ENCODE data around the gene RANBP1. TPM values are rescaled to one million over a fixed set of nuclear protein-coding genes. Genes with fewer than 3 reads are reported as not detected.

The RANBP1 gene
- total and polyA plus RNA-seq, 9 of the 15 experiments (the other 6 are each of a cell fraction or from before 2014, with no cell fraction given) = 162 to 2,891 (median 1,289) TPM

DNA sequence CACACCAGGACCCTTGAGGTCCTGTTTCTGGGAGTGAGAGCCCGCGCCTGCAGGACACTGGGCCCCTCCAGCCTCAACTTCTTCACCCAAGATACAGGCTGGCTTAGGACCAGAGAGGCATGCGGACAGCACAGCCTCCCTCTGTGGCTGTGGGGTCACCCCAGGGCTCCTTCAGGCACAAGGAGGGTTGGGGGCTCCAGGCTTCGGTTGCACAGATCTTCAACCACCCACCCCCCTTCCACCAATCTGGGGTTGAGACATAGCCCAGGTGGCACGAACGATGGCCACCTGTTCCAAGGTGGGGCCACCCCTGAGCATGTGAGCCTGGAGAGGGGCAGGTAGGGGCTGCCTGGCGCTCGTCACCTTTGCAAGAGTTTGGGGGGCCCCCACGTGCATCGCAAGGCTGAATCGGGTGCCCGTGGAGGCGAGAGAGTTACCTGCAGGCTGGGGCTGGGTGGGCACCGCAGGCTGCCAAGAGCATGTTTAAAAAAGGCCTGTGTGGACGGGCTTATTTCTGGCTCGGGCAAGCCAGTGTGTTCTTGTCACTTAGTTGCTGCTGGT, 16.9 kb downstream of the RANBP1 start:
- DNase-seq (ENCODE audit: extremely low read depth in 1 of 4, low spot score in 3 of 4) = no peak
- Histone ChIP-seq H2AFZ (ENCODE audit: low read depth, low read length) (0 out of 2 replicates have a peak overlapping the region, but pooled peaks have one; percentile 54), H3K4me2 (ENCODE audit: insufficient read depth, low read length) (peak overlapping the region; percentile 75), H3K9ac (ENCODE audit: insufficient read depth in 1 of 2, low read depth in 2 of 2, low read length in 2 of 2) (peak overlapping the region; percentile 38 to 92; a peak in 3 of 4 replicates), H3K36me3 (ENCODE audit: control insufficient read depth, insufficient read depth, low read length) (peaks cover 5% of the 10 kb centered on the region; the same call in 2 of the 3 replicates), H3K4me1 (replicated peaks in 1 of 2; ENCODE audit: control insufficient read depth in 2 of 2, insufficient read depth in 2 of 2, low read length in 2 of 2) (peaks cover 14 to 84% of the 10 kb centered on the region in 2 experiments), H3K9me1 (ENCODE audit: control insufficient read depth, insufficient read depth, low read length) (peaks cover 9% of the 10 kb centered on the region), H3K4me3 (peak overlapping the region; percentile 62), H4K20me1 (replicated peaks; ENCODE audit: control insufficient read depth, insufficient read depth, low read length) (peaks cover 72% of the 10 kb centered on the region), H3K27me3 (ENCODE audit: control insufficient read depth in 2 of 2, insufficient read depth in 2 of 2, low read length in 2 of 2) (no peaks in the 10 kb centered on the region), H3K27ac (ENCODE audit: extremely low read depth, low read depth, low read length) (no peak overlapping the region), H3K9me3 (replicated peaks; ENCODE audit: control insufficient read depth, insufficient read depth, low read depth, low read length) (no peaks in the 10 kb centered on the region), H3K79me2 (ENCODE audit: control insufficient read depth, insufficient read depth, low read length) (peaks cover 21% of the 10 kb centered on the region)
- FAIRE-seq = no peak
- in situ Hi-C loops (cut with MboI) = no loop called here
- no peak for ATAC-seq
- ChIA-PET CTCF (ENCODE audit: low intra/inter-chr PET ratio) (interaction anchor here (5.8 kb wide), 1 partner anchor 162 kb away, joined by 80 read pairs; no protein-coding TSS in a partner anchor), POLR2A (no interaction called here)
- intact Hi-C loops (cut with micrococcal nuclease) = no loop called here
- BruUV-seq (replicated peaks) = no TSS peak
- WGBS (ENCODE audit: insufficient coverage, low coverage, missing lambda C conversion rate) = 77% methylated on average over 16 of the region's 16 CpGs
- TF ChIP-seq, protein P1, sequence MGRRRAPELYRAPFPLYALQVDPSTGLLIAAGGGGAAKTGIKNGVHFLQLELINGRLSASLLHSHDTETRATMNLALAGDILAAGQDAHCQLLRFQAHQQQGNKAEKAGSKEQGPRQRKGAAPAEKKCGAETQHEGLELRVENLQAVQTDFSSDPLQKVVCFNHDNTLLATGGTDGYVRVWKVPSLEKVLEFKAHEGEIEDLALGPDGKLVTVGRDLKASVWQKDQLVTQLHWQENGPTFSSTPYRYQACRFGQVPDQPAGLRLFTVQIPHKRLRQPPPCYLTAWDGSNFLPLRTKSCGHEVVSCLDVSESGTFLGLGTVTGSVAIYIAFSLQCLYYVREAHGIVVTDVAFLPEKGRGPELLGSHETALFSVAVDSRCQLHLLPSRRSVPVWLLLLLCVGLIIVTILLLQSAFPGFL (CRISPR knock-in tag; IDR thresholded peaks at IDR 0.05) = no peak
- TF ChIP-seq ZNF436 (CRISPR knock-in tag; IDR thresholded peaks at IDR 0.05) (no peak), NR1H2 (CRISPR knock-in tag; IDR thresholded peaks at IDR 0.05) (no peak), ZNF354B (CRISPR knock-in tag; IDR thresholded peaks at IDR 0.05) (no peak), PML (IDR thresholded peaks at IDR 0.05; ENCODE audit: low read length) (no peak), ESRRB (CRISPR knock-in tag; IDR thresholded peaks at IDR 0.05; ENCODE audit: borderline replicate concordance) (peak; percentile 36; the same call in 1 of the 2 replicates), CBX1 (IDR thresholded peaks at IDR 0.05; ENCODE audit: low read depth) (0 out of 2 replicates have a peak, but pooled peaks have one; percentile 13), NUFIP1 (IDR thresholded peaks at IDR 0.05; ENCODE audit: partially characterized antibody) (no peak), EP400 (IDR thresholded peaks at IDR 0.05) (no peak), BRD9 (IDR thresholded peaks at IDR 0.05; ENCODE audit: low read depth, partially characterized antibody) (no peak), SRF (CRISPR knock-in tag; IDR thresholded peaks at IDR 0.05) (0 out of 4 replicates have a peak, but pooled peaks of 1 of the 2 experiments have one; percentile 2), RNF2 (IDR thresholded peaks at IDR 0.05) (no peak), DMBX1 (CRISPR knock-in tag; IDR thresholded peaks at IDR 0.05; ENCODE audit: borderline replicate concordance) (no peak), MAFK (IDR thresholded peaks at IDR 0.05; ENCODE audit: low read length) (no peak)
- TF ChIP-seq, protein P2, sequence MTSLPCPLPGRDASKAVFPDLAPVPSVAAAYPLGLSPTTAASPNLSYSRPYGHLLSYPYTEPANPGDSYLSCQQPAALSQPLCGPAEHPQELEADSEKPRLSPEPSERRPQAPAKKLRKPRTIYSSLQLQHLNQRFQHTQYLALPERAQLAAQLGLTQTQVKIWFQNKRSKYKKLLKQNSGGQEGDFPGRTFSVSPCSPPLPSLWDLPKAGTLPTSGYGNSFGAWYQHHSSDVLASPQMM (CRISPR knock-in tag; IDR thresholded peaks at IDR 0.05) = no peak
- TF ChIP-seq, protein P3, sequence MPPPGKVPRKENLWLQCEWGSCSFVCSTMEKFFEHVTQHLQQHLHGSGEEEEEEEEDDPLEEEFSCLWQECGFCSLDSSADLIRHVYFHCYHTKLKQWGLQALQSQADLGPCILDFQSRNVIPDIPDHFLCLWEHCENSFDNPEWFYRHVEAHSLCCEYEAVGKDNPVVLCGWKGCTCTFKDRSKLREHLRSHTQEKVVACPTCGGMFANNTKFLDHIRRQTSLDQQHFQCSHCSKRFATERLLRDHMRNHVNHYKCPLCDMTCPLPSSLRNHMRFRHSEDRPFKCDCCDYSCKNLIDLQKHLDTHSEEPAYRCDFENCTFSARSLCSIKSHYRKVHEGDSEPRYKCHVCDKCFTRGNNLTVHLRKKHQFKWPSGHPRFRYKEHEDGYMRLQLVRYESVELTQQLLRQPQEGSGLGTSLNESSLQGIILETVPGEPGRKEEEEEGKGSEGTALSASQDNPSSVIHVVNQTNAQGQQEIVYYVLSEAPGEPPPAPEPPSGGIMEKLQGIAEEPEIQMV (tag; conservative IDR thresholded peaks at IDR 0.05; ENCODE audit: low read depth) = no peak
- TF ChIP-seq, protein P4, sequence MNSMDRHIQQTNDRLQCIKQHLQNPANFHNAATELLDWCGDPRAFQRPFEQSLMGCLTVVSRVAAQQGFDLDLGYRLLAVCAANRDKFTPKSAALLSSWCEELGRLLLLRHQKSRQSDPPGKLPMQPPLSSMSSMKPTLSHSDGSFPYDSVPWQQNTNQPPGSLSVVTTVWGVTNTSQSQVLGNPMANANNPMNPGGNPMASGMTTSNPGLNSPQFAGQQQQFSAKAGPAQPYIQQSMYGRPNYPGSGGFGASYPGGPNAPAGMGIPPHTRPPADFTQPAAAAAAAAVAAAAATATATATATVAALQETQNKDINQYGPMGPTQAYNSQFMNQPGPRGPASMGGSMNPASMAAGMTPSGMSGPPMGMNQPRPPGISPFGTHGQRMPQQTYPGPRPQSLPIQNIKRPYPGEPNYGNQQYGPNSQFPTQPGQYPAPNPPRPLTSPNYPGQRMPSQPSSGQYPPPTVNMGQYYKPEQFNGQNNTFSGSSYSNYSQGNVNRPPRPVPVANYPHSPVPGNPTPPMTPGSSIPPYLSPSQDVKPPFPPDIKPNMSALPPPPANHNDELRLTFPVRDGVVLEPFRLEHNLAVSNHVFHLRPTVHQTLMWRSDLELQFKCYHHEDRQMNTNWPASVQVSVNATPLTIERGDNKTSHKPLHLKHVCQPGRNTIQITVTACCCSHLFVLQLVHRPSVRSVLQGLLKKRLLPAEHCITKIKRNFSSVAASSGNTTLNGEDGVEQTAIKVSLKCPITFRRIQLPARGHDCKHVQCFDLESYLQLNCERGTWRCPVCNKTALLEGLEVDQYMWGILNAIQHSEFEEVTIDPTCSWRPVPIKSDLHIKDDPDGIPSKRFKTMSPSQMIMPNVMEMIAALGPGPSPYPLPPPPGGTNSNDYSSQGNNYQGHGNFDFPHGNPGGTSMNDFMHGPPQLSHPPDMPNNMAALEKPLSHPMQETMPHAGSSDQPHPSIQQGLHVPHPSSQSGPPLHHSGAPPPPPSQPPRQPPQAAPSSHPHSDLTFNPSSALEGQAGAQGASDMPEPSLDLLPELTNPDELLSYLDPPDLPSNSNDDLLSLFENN (IDR thresholded peaks at IDR 0.05; ENCODE audit: low read depth in 2 of 2, low read length in 2 of 2) = no peak

All from K562 (cell line).